ENCODE data around the gene IL18. TPM values are rescaled to one million over a fixed set of nuclear protein-coding genes. Genes with fewer than 3 reads are reported as not detected.

The IL18 gene
- total RNA-seq, 4 donors from 2014 or later: 5.8 to 18.3 (median 9.3) TPM

Small RNAs within 50 kb of the gene (small RNA-seq; reads per million reads assigned to genes)
- not detected for gene MRPS36P4

Other genes with a start within 250 kb of the IL18 start
- 10 to 100 TPM; 21.7 to 33.4 (median 24.9) TPM for gene C11orf52, start 245.2 kb downstream of the IL18 start, total RNA-seq
- gene DIXDC1, start 226.8 kb downstream of the IL18 start, total RNA-seq: 10 to 100 TPM; 30.5 to 41.3 (median 38.2) TPM
- gene DLAT, start 138.7 kb downstream of the IL18 start, total RNA-seq: 10 to 100 TPM; 33.9 to 52.0 (median 39.0) TPM
- 10 to 100 TPM in 3 of 4 donors, 1 to 10 TPM in 1; 6.4 to 12.8 (median 11.1) TPM for gene PIH1D2, start 90.1 kb downstream of the IL18 start, total RNA-seq
- 10 to 100 TPM; 13.2 to 20.8 (median 18.8) TPM for gene NKAPD1, start 89.8 kb downstream of the IL18 start, total RNA-seq
- 10 to 100 TPM; 11.8 to 55.8 (median 27.5) TPM for gene TIMM8B, start 77.3 kb downstream of the IL18 start, total RNA-seq
- gene SDHD, start 77.2 kb downstream of the IL18 start, total RNA-seq: 100 to 1,000 TPM; 102 to 201 (median 174) TPM
- gene TEX12, start 3.3 kb upstream of the IL18 start, total RNA-seq: under 1 TPM in 1 of 4 donors, not detected in 3; 0.33 TPM
- 10 to 100 TPM in 2 of 4 donors, 1 to 10 TPM in 2; 6.6 to 15.9 (median 11.1) TPM for gene BCO2, start 11.4 kb upstream of the IL18 start, total RNA-seq
- 10 to 100 TPM; 27.2 to 48.0 (median 39.3) TPM for gene PTS, start 62.3 kb upstream of the IL18 start, total RNA-seq
- gene PLET1, start 96.8 kb upstream of the IL18 start, total RNA-seq: not detected

All from thyroid gland (tissue), 4 donors.